Measurements from ENCODE around the gene ATP6V1C2. TPM values are rescaled to one million over a fixed set of nuclear protein-coding genes. Genes with fewer than 3 reads are reported as not detected.
A peak's percentile ranks its signal among the peaks of the same experiment; 100 is the strongest.
"Not testable (repeated sequence)": the region's sequence is repeated elsewhere in the genome, so short reads cannot be mapped to it uniquely, and the experiment has no call there.

The ATP6V1C2 gene
- polyA plus RNA-seq, 3 donors from 2014 or later: 0.26 TPM; not detected in 1

DNA sequence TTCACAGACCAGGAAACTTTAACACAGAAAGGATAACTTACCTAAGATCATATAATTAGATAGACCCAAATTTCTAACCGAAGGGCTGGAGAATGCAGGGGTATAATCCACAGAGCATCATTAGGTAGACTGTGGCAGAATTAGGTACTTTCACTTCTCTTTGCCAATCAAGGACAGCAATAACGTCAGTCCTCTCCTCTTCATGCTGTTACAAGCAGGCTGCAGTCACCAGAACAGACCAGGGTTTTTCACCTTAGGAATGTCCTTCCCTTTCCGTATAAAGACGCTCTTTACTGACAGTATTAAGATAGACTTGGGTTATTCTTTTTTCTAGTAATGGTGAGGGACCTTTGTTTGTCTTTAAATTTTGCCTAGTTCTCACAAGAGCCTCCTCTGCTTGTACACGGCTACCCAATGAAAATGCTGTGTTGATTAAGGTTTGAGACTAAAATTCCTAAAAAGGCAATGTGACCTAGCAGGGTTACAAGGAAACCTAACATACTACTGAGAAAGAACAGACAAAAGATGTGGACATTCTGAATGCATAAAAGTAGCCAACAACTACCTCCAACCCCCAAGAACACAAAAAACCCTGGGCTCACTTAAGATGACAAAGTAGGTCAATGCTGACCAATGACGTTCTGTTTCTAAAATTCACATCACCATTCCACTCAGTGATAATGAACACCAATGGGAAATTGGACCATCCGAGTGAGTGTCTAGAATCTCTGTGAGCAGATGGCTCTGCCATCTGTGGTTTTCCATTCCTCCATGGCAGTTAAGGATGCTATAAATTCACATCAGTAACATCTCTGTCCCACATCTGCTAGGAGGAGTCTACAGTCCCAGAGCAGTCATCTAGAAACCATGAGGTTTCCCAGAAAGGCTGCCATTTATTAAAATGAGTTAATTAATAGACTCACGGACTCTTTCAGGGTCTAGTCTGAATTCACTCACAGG lies 89.1 kb downstream of the ATP6V1C2 start:
- Mint-ChIP-seq H3K4me3 (peak overlapping the region; percentile 78 to 94 (median 90)), H3K4me1 (peaks cover 49 to 65% of the 10 kb centered on the region in 2 donors), H3K36me3 (peaks cover 0 to 4% (median 0%) of the 10 kb centered on the region in 3 donors), H3K27ac (peak overlapping the region; percentile 82 to 92 (median 84)), H3K9me3 (no peaks in the 10 kb centered on the region), H3K27me3 (ENCODE audit: low read depth in 3 of 3) (peaks cover 0 to 17% (median 10%) of the 10 kb centered on the region in 3 donors)
- DNase-seq: peak in 1 of 3 donors; percentile 16

GRCh38 chr2:10811517-10811916 lies 90.1 kb downstream of the ATP6V1C2 start:
- Mint-ChIP-seq H3K27me3 (ENCODE audit: low read depth in 3 of 3) (peaks cover 0 to 19% (median 10%) of the 10 kb centered on the region in 3 donors), H3K36me3 (peaks cover 0 to 4% (median 0%) of the 10 kb centered on the region in 3 donors), H3K27ac (peak overlapping the region; percentile 82 to 92 (median 84)), H3K4me1 (peaks cover 48 to 59% of the 10 kb centered on the region in 2 donors), H3K4me3 (peak overlapping the region; percentile 78 to 94 (median 90)), H3K9me3 (no peaks in the 10 kb centered on the region)
- no peak for DNase-seq

- peak; percentile 97 to 98 (median 97) for DNase-seq
- peak within 1 kb of the TSS; percentile 88 to 94 (median 91) for H3K4me3 Mint-ChIP-seq
- peaks cover 0 to 23% (median 13%) of the 10 kb centered on the region in 3 donors for H3K27me3 Mint-ChIP-seq (ENCODE audit: low read depth in 3 of 3)
- H3K36me3 Mint-ChIP-seq: peaks cover 0 to 4% (median 0%) of the 10 kb centered on the region in 3 donors
- H3K9me3 Mint-ChIP-seq: no peaks in the 10 kb centered on the region
- H3K27ac Mint-ChIP-seq: peak within 1 kb of the TSS; percentile 82 to 92 (median 85)
- H3K4me1 Mint-ChIP-seq: peaks cover 40 to 49% of the 10 kb centered on the region in 2 donors
Observed at GRCh38 chr2:10812362-10813162, 91.1 kb downstream of the ATP6V1C2 start, which contains the start of gene PDIA6. TSS of gene PDIA6 (minus strand) at chr2:10812785. CDS start at chr2:10812696, 89 bp downstream.

DNA sequence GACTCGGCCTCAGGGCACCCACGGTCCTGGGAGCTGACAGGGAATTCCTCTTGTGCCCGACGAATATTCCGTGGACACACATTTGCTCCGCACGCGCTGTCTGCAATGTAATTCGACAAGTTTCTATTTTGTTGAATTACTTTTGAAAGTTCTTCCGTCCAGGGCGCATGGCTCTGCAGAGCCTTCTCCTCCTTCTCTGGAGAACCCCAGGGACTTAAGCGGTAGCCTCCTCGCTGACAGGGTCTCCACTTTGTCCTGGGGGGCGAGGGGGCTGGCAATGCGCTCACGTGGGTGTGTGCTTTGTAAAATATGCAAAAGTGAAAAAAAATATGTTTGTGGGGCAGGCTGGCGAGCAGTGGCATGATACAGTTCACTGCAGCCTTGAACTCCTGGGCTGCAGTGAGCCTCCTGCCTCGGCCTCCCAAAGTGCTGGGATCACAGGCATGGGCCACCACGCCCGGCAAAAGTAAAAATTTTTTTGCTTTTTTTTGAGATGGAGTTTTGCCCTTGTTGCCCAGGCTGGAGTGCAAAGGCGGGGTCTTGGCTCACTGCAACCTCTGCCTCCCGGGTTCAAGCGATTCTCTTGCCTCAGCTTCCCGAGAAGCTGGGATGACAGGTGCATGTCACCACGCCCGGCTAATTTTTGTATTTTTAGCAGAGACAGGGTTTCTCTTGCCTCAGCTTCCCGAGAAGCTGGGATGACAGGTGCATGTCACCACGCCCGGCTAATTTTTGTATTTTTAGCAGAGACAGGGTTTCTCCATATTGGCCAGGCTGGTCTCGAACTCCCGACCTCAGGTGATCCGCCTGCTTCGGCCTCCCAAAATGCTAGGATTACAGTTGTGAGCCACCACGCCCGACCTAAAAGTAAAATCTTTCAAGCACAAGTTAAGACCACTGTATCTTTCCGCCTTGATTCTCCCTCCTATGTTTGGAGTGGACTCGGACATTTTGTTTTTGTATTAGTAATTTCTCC lies 92.0 kb downstream of the ATP6V1C2 start:
- peaks cover 31 to 40% of the 10 kb centered on the region in 2 donors for H3K4me1 Mint-ChIP-seq
- H3K27me3 Mint-ChIP-seq (ENCODE audit: low read depth in 3 of 3): peaks cover 0 to 23% (median 14%) of the 10 kb centered on the region in 3 donors
- peak overlapping the region; percentile 84 to 91 (median 88) for H3K4me3 Mint-ChIP-seq
- H3K9me3 Mint-ChIP-seq, H3K36me3 Mint-ChIP-seq, DNase-seq: not testable (repeated sequence)
- peak overlapping the region in 5 of 6 donors; percentile 73 to 88 (median 79) for H3K27ac Mint-ChIP-seq

DNA sequence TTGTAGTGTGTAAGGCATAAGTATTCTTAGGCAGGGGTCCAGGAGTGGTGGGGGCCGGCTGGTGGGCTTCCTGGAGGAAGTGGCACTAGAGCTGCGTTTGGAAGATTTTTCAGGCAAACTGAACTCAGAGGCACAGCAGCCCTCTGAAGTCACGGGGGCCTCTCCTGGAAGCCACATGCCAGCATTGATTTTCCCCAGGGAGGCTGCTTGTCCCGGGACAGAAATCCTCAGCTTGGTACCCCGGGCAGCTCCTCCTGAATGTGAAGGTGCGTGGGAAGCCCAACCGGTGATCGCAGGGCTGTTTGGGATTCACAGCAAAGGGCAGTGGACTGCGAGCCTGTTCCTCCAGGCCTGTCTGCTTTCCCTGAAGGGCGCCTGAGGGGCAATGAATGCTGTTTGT lies 92.7 kb downstream of the ATP6V1C2 start:
- Mint-ChIP-seq H3K9me3 (no peaks in the 10 kb centered on the region), H3K4me3 (peak overlapping the region in 4 of 5 donors; percentile 60 to 71 (median 64)), H3K27me3 (ENCODE audit: low read depth in 3 of 3) (peaks cover 0 to 23% (median 21%) of the 10 kb centered on the region in 3 donors), H3K27ac (peak overlapping the region in 1 of 6 donors; percentile 58), H3K4me1 (peaks cover 26 to 33% of the 10 kb centered on the region in 2 donors), H3K36me3 (no peaks in the 10 kb centered on the region)
- DNase-seq: no peak

DNA sequence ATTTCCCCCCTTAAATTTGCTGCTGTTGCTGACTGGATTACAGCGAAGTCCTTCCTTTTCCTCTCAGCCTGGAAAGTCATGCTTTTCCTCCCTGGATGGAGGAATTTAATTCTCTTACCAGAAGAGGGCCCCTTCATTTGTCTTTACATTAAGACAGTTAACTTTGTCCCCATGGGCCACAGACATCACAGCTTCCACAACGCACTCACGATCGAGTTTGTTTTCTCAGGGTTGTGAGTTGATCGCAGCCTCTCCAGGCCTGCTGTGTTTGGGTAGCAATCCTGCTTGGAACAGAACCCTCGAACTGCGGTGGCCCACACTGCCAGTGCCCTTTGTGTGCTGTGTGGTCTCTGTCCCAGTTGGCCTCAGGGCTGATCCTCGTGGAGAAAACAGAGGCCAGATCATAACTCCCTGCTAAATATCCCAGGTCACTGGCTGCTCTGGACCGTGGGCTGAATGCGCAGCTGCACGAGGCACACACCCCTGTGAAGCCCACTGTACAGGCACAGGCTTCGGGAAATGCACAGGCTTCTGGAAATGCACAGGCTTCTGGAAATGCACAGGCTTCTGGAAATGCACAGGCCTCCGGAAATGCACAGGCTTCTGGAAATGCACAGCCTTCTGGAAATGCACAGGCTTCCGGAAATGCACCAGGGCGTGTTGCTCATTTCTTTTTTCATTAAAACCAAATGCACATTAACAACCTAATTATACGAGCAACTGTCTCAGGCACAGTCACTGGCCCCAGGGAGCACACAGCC lies 93.3 kb downstream of the ATP6V1C2 start:
- no peaks in the 10 kb centered on the region for H3K9me3 Mint-ChIP-seq
- H3K4me1 Mint-ChIP-seq: peaks cover 24 to 28% of the 10 kb centered on the region in 2 donors
- H3K36me3 Mint-ChIP-seq: no peaks in the 10 kb centered on the region
- H3K27me3 Mint-ChIP-seq (ENCODE audit: low read depth in 3 of 3): peaks cover 0 to 23% (median 22%) of the 10 kb centered on the region in 3 donors
- DNase-seq: no peak
- H3K4me3 Mint-ChIP-seq: peak overlapping the region; percentile 42 to 71 (median 60)
- no peak overlapping the region for H3K27ac Mint-ChIP-seq

DNA sequence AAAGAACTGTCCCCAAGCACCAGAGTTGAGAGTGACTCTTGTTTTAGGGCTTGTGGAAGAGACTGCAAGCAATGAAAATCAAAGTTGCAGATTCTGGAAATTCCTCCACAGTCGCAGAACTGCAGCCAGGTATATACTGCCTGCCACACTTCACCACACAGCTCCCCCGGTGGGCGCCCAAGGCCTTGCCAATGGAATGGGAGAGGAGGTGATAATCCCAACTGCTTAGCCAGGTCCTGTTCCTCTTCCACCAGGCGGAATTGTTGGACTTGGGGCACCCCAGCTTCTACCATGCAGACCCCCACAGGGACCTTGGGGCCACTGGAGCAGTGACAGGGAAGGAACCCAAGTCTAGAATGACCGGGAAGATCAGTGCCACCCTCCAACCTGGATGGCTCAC lies 96.0 kb downstream of the ATP6V1C2 start:
- no peaks in the 10 kb centered on the region for H3K36me3 Mint-ChIP-seq
- peaks cover 3 to 5% of the 10 kb centered on the region in 2 donors for H3K4me1 Mint-ChIP-seq
- no peak for DNase-seq
- H3K27me3 Mint-ChIP-seq (ENCODE audit: low read depth in 3 of 3): peaks cover 0 to 24% (median 17%) of the 10 kb centered on the region in 3 donors
- H3K4me3 Mint-ChIP-seq: no peak overlapping the region
- H3K27ac Mint-ChIP-seq: no peak overlapping the region
- no peaks in the 10 kb centered on the region for H3K9me3 Mint-ChIP-seq

GRCh38 chr2:10818305-10818704 lies 96.9 kb downstream of the ATP6V1C2 start:
- H3K4me3 Mint-ChIP-seq, H3K36me3 Mint-ChIP-seq, H3K27ac Mint-ChIP-seq, H3K9me3 Mint-ChIP-seq, DNase-seq, H3K4me1 Mint-ChIP-seq: not testable (repeated sequence)
- H3K27me3 Mint-ChIP-seq (ENCODE audit: low read depth in 3 of 3): peaks cover 0 to 23% (median 11%) of the 10 kb centered on the region in 3 donors

GRCh38 chr2:10818984-10819383 lies 97.6 kb downstream of the ATP6V1C2 start:
- no peak overlapping the region for H3K4me3 Mint-ChIP-seq
- no peaks in the 10 kb centered on the region for H3K9me3 Mint-ChIP-seq
- H3K4me1 Mint-ChIP-seq: no peaks in the 10 kb centered on the region
- no peak for DNase-seq
- H3K27me3 Mint-ChIP-seq (ENCODE audit: low read depth in 3 of 3): peaks cover 2 to 26% (median 8%) of the 10 kb centered on the region in 3 donors
- H3K36me3 Mint-ChIP-seq: no peaks in the 10 kb centered on the region
- H3K27ac Mint-ChIP-seq: no peak overlapping the region

DNA sequence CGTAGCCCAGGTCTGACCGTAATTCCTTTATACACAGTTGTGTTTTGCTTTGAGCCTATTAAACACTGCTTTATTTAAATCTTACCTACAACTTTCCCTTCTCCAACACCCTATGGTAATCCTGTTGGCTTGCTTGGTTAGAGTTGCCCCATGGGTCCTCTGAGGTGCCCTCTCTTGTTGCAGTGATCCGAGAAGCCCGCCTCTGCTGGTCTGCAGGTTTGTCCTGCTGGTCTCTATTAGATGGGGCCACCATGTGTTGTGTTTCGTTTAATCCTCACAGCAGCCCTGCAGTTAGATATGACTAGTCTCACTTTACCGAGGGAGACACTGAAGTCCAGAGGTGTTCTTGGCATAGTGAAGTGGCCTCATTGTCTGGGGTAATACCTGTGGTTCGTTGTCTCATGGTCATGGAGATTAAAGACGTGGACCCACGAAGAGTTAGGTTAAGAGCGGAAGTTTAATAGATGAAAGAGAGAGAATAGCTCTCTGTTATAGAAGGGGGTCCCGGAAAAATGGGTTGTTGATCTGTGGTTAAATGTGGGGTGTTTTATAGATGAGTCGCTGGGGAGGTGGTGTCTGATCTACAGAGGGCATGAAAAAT lies 98.4 kb downstream of the ATP6V1C2 start:
- Mint-ChIP-seq H3K27me3 (ENCODE audit: low read depth in 3 of 3) (peaks cover 6 to 26% (median 7%) of the 10 kb centered on the region in 3 donors), H3K4me3 (no peak overlapping the region), H3K36me3 (no peaks in the 10 kb centered on the region), H3K9me3 (no peaks in the 10 kb centered on the region), H3K4me1 (no peaks in the 10 kb centered on the region), H3K27ac (no peak overlapping the region)
- no peak for DNase-seq

DNA sequence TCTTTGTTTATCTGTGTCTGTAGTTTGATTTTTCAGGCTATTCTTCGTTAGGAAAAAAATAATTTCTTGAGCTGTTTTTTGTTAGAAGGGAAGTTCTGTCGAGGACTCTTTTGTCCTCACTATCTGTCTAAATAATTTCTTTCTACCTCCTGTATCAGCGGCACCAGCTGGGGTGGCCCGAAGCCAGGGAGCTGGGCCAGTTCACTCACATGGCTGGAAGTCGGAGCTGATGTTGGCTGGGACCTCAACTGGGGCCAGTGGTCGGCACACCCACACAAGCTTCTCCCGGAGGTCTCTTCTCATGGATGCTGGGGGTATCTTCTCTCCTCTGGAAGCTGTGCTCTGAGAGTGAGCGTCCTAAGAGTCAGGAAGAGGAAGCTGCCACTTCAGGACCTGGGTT lies 99.1 kb downstream of the ATP6V1C2 start:
- no peak overlapping the region for H3K4me3 Mint-ChIP-seq
- H3K4me1 Mint-ChIP-seq: no peaks in the 10 kb centered on the region
- no peak for DNase-seq
- no peaks in the 10 kb centered on the region for H3K9me3 Mint-ChIP-seq
- H3K27me3 Mint-ChIP-seq (ENCODE audit: low read depth in 3 of 3): peaks cover 6 to 26% (median 10%) of the 10 kb centered on the region in 3 donors
- no peaks in the 10 kb centered on the region for H3K36me3 Mint-ChIP-seq
- H3K27ac Mint-ChIP-seq: no peak overlapping the region
